ENCODE results near the gene PTPRZ1.

Gene PTPRZ1

DNA sequence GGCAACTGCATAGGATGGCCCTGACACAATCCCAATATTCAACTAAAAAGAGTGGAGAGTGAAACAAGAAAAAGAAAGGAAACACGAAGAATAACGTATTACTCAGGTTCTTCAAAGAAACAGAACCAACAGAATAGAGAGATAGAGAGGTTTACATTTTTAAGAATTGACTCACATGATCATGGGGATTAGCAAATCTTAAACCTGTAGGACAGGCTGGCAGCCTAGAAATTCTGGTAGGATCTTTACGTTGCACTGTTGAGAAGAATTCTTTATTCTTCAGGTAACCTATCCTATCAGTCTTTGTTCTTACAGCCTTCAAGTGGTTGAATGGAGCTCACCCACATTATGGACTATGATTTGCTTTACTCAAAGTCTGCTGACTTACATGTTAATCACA, 167.2 kb downstream of the PTPRZ1 start:
- DNase-seq (ENCODE audit: low read depth in 2 of 2, low spot score in 1 of 2) = no peak

- DNase-seq (ENCODE audit: low read depth in 2 of 2, low spot score in 1 of 2) = no peak
These were observed 173.4 kb downstream of the PTPRZ1 start for GRCh38 chr7:122046402-122046801.

DNA sequence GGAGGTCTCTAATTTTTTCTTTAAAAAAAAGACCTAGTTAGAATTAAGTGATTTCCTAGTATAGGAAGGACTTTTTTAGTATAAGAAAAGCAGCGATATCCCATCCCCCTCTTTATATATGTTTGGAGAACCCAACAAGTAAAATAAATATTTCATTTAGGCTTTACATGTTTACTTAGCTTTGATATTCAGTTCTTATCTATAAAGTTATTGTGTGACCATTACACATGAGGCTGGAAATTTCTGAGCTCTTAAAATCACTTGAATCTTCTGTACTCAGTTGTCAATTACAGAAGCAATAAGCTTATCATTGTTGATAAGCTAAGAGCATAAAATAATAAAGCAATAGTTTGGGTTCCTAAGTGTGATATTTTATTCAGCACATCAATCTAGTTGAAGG, 181.4 kb downstream of the PTPRZ1 start:
- no peak for DNase-seq (ENCODE audit: low read depth in 2 of 2, low spot score in 1 of 2)

DNA sequence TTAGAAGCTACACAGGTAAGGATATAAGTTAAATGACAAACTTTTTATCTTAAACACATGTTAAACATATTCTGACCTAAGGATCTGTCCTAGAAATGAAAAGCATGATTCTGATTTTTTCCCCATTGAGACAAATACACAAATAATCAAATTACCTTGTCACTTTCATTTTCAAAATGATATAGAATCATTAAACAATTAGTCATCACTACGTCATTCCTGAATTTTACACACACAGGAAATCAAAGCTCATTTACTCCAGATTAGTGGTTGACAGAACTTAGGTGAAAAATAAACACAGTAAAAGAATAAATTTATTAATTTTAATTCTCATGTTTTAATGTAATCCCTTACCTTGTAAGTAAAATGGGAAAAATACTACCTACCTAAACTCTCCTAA, 182.1 kb downstream of the PTPRZ1 start:
- no peak for DNase-seq (ENCODE audit: low read depth in 2 of 2, low spot score in 1 of 2)

DNA sequence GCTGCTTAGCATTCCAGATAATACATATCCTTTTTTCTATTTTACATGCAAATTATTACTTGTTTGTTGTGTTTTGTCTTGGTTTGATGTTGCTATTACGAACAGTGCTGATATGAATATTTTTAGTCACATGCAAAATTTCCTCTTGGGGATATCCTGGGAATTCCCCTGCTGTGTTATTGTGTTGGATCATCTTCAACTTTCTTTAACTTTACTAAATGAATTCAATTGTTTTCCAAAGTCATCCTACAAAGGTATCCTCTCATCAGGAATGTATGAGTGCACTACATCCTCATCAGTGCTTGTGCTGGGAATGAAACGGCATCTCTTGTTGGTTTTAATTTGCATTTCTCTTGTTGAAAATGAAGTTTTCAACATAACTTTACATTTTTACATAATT, 184.0 kb downstream of the PTPRZ1 start:
- DNase-seq (ENCODE audit: low read depth in 2 of 2, low spot score in 1 of 2) = no peak

- no peak for DNase-seq (ENCODE audit: low read depth in 2 of 2, low spot score in 1 of 2)
These were observed 186.6 kb downstream of the PTPRZ1 start for GRCh38 chr7:122059542-122059941.

DNA sequence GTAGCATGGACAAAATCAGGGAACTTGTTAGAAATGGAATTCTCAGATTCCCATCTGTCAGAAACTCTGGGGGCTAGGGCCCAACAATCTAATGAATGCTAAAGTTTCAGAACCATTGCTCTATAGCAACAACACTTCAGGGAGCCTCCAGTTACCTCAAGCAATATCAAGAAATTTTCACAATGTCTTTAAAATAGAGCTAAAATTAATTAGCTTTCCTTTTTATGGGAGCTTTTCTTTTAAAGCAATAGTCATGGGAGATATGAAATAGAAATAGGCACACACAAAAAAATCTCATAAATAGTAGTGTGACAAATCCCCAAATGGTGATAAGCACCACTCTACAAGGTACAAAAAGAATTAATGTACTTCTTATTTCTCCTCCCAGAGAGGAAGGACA, 190.2 kb downstream of the PTPRZ1 start:
- no peak for DNase-seq (ENCODE audit: low read depth in 2 of 2, low spot score in 1 of 2)

DNA sequence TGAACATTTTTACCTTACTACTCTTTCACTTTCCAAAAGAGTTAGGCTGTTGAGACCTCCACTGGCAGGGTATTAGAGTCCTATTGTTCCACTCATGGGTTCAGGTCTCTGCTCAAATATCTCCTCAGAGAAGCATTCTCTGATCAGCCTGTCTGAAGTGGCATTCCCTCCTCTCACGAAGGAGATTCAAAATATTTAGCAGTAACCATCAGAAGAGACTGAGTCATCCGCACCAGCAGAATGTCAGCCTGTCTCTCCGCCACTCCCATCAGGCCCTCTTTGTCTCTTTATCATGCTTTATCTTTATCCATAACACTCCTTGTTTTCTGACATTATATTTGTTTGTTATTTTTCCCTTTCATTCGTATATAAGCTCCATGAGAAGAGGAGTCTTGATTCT, 192.0 kb downstream of the PTPRZ1 start:
- DNase-seq (ENCODE audit: low read depth in 2 of 2, low spot score in 1 of 2) = no peak

DNA sequence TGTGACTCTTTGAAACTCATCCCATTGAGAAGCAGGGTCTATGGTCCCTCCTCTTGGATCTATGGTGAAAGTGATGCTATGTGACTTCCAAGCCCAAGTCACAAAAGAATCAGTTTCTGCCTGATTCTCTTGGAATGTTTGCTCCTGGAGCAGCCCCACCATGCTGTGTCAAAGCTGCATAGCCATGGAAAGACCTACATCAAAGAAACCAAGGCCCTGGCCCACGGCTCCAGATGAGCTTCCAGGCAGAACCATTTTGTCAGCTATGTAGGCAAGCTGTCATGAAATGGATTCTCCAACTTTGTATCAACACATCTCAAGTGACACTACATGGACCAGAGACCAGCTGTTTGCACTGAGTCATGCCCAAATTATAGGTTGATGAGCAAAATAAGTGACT, 194.1 kb downstream of the PTPRZ1 start:
- DNase-seq (ENCODE audit: low read depth in 2 of 2, low spot score in 1 of 2) = no peak

GRCh38 chr7:122068046-122068445, 195.1 kb downstream of the PTPRZ1 start:
- DNase-seq (ENCODE audit: low read depth in 2 of 2, low spot score in 1 of 2) = no peak

DNA sequence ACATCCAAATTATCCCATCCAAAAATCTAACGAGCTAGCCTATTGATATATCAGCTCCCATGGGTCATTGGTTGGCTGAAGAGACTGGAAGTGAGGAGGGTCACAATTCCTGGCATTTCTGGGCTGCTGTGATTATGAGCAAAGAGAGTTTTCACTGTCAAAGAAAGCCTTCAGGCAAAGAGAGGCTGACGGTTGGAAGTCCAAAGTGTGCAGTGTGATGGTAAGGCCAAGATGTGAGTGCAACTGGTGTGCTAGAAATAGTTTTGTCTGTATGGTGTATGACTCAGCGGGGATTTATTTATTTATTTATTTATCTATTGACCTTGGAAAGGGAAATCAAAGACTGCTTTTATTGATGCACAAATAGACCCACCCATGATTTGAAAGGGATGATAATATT, 196.0 kb downstream of the PTPRZ1 start:
- DNase-seq (ENCODE audit: low read depth in 2 of 2, low spot score in 1 of 2) = no peak

GRCh38 chr7:122070062-122070461, 197.1 kb downstream of the PTPRZ1 start:
- no peak for DNase-seq (ENCODE audit: low read depth in 2 of 2, low spot score in 1 of 2)

DNA sequence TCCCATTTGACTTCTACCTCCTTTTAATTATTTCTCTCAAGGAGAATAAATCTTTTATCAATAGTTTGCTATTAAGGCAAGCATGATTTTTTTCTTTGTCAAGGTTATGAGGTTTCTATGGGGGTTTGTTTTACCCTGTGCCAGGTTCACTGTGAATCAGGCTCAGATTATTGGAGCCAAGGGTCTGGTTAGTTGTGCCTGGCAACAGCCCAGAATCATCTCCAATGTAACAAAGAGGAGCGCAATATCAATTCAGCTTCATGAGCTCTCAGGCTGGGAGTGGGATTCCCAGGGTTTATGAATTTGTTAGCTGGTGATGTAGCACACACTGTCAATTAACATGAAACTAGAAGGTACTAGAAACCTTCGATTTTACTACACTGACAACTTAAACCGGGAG, 197.9 kb downstream of the PTPRZ1 start:
- DNase-seq (ENCODE audit: low read depth in 2 of 2, low spot score in 1 of 2) = no peak

- no peak for DNase-seq (ENCODE audit: low read depth in 2 of 2, low spot score in 1 of 2)
These were observed 199.3 kb downstream of the PTPRZ1 start for GRCh38 chr7:122072272-122072671.

- no peak for DNase-seq (ENCODE audit: low read depth in 2 of 2, low spot score in 1 of 2)
These were observed 200.1 kb downstream of the PTPRZ1 start for GRCh38 chr7:122072924-122073599.

DNA sequence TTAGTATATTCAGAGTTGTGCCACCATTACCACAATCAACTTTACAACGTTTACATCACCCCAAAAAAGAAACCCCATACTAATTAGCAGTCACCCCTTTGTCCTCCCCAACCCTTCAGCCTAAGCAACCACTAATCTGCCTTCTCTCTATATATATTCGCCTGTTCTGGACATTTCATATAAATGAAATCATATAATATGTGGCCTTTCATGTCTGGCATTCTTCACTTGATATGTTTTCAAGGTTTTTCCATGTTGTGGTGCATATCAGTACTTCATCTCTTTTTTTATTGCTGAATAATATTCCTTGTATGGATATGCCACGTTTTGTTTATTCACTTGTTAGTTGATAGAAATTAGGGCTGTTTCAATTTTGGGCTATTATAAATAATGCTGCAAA, 200.7 kb downstream of the PTPRZ1 start:
- no peak for DNase-seq (ENCODE audit: low read depth in 2 of 2, low spot score in 1 of 2)

DNA sequence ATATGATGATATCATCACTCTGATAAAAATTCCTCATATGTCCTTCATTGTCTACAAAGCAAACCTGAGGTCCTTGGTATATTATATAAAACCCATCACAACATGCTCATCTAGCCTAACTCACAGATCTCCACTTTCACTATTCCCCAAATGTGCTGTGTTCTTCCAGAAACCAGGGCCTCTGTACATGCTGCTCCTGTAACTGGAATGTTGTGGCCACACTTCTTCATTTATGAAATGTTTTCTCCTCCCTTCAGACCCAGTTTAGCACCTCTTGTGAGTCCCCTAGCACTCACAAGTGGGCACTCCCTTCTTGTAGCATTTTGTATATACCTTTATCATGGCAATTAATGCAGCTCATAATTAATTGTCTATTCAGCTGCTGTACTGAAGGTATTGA, 209.2 kb downstream of the PTPRZ1 start:
- DNase-seq (ENCODE audit: low read depth in 2 of 2, low spot score in 1 of 2) = no peak

GRCh38 chr7:122082670-122083069, 209.7 kb downstream of the PTPRZ1 start:
- no peak for DNase-seq (ENCODE audit: low read depth in 2 of 2, low spot score in 1 of 2)

- DNase-seq (ENCODE audit: low read depth in 2 of 2, low spot score in 1 of 2) = peak; percentile 1 to 7
These were observed 220.2 kb downstream of the PTPRZ1 start for GRCh38 chr7:122092964-122093797.

DNA sequence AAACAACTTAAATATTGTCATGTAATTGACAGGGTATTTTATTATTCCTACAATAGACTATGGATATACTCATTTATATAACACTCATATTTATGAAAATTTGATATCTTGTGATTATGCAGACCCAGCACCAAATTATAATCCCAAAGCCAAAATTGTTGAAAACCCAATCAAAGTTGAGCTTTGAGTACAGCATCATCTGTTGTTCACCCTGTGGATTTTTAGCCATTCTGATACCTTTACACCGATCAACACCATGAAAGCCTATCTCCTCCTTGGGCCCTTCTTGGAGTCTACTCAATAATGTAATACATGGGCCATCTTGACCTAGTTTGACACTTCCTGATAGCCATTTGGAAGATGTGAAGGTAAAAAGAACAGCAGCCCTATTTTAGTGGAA, 221.6 kb downstream of the PTPRZ1 start:
- DNase-seq (ENCODE audit: low read depth in 2 of 2, low spot score in 1 of 2) = no peak

GRCh38 chr7:122095642-122096041, 222.7 kb downstream of the PTPRZ1 start:
- DNase-seq (ENCODE audit: low read depth in 2 of 2, low spot score in 1 of 2) = no peak

DNA sequence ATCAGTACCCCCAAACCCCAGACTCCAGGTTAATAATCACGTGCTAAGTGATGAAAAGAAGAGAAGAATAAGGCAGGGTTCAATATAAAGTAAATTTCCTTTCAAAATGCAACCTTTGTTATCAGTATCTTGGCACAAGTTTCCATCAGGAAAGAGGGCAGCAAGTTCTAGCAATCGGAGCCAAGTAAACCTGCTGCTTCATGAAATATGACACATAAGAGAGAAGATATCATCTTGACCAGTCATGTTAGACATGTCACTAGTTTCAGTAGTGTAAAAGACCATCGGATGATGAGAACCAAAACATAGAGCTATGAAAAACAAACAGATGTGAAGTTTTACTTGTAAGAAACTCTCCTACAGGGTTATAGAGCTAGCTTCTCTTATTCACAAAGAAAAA, 227.1 kb downstream of the PTPRZ1 start:
- DNase-seq (ENCODE audit: low read depth in 2 of 2, low spot score in 1 of 2) = no peak

GRCh38 chr7:122103064-122103463, 230.1 kb downstream of the PTPRZ1 start:
- no peak for DNase-seq (ENCODE audit: low read depth in 2 of 2, low spot score in 1 of 2)
